ENCODE data around the gene C1GALT1. TPM values are rescaled to one million over a fixed set of nuclear protein-coding genes. Genes with fewer than 3 reads are reported as not detected.

The C1GALT1 gene
- total RNA-seq, 1 experiment from 2014 or later: 27.2 TPM

- H3K4me1 ChIP-seq (ENCODE audit: control insufficient read depth in 1 of 2, insufficient read depth in 2 of 2, low read length in 2 of 2): peaks cover 25 to 46% of the 10 kb centered on the region in 2 experiments
- intact Hi-C loops (cut with micrococcal nuclease): loop anchor here (5.0 kb wide), 2 partner anchors 79 to 171 kb away; no protein-coding TSS in a partner anchor
- H3K36me3 ChIP-seq (ENCODE audit: control insufficient read depth in 1 of 2, insufficient read depth in 2 of 2, low read length in 2 of 2): no peaks in the 10 kb centered on the region
- no peaks in the 10 kb centered on the region for H3K9me3 ChIP-seq (ENCODE audit: control insufficient read depth in 1 of 2, insufficient read depth in 1 of 2, low read depth in 1 of 2, low read length in 2 of 2)
- ATAC-seq (peak; percentile 22), DNase-seq (ENCODE audit: low read depth, low spot score) (peak; percentile 32)
- TSS peak; percentile 97 for BruUV-seq (replicated peaks)
- peaks cover 35% of the 10 kb centered on the region for H3K79me2 ChIP-seq (ENCODE audit: insufficient read depth, low read length)
- H2AFZ ChIP-seq (ENCODE audit: low read depth, low read length, poor library complexity, severe bottlenecking): peak overlapping the region; percentile 3
- ChIA-PET RAD21 (ENCODE audit: low non-redundant PET in 1 of 2, low total read pairs in 2 of 2, uncharacterized antibody in 2 of 2, unreplicated experiment in 2 of 2) (no interaction called here), CTCF (interaction anchor here (0.7 to 1.4 kb wide), 2 partner anchors 76 to 310 kb away, joined by 3 to 6 read pairs; no protein-coding TSS in a partner anchor), POLR2A (interaction anchor here (0.6 to 1.5 kb wide), 9 partner anchors 16 to 459 kb away, joined by 3 to 6 read pairs (median 3); partner anchors contain the start of gene UMAD1)
- H3K27me3 ChIP-seq (ENCODE audit: insufficient read depth, low read length): no peaks in the 10 kb centered on the region
- peak overlapping the region; percentile 72 for H3K9ac ChIP-seq (ENCODE audit: low read length)
- peak overlapping the region; percentile 67 to 80 for H3K4me3 ChIP-seq (replicated peaks in 1 of 2; ENCODE audit: low read depth in 1 of 2, low read length in 2 of 2)
- peak overlapping the region; percentile 81 for H3K4me2 ChIP-seq (ENCODE audit: low read length)
- TF ChIP-seq CBX3 (IDR thresholded peaks at IDR 0.05; ENCODE audit: low read depth) (0 out of 2 replicates have a peak, but pooled peaks have one; percentile 13), ELF1 (IDR thresholded peaks at IDR 0.05; ENCODE audit: borderline replicate concordance, low read depth) (peak; percentile 46; the same call in 1 of the 2 replicates), ZNF274 (IDR thresholded peaks at IDR 0.05; ENCODE audit: low read depth, low read length) (no peak), SP1 (IDR thresholded peaks at IDR 0.05; ENCODE audit: low read depth) (no peak), RAD21 (IDR thresholded peaks at IDR 0.05; ENCODE audit: low read depth) (peak; percentile 40; the same call in 1 of the 2 replicates)
- TF ChIP-seq, protein P1, sequence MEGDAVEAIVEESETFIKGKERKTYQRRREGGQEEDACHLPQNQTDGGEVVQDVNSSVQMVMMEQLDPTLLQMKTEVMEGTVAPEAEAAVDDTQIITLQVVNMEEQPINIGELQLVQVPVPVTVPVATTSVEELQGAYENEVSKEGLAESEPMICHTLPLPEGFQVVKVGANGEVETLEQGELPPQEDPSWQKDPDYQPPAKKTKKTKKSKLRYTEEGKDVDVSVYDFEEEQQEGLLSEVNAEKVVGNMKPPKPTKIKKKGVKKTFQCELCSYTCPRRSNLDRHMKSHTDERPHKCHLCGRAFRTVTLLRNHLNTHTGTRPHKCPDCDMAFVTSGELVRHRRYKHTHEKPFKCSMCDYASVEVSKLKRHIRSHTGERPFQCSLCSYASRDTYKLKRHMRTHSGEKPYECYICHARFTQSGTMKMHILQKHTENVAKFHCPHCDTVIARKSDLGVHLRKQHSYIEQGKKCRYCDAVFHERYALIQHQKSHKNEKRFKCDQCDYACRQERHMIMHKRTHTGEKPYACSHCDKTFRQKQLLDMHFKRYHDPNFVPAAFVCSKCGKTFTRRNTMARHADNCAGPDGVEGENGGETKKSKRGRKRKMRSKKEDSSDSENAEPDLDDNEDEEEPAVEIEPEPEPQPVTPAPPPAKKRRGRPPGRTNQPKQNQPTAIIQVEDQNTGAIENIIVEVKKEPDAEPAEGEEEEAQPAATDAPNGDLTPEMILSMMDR (IDR thresholded peaks at IDR 0.05 in 2 of 3, conservative IDR thresholded peaks at IDR 0.05 in 1 of 3; ENCODE audit: borderline replicate concordance in 1 of 3, insufficient read depth in 1 of 3, low read depth in 2 of 3, low read length in 2 of 3): peak in 1 of 3 experiments; percentile 19; a peak in 1 of 6 replicates
- TF ChIP-seq, protein P2, sequence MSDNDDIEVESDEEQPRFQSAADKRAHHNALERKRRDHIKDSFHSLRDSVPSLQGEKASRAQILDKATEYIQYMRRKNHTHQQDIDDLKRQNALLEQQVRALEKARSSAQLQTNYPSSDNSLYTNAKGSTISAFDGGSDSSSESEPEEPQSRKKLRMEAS (IDR thresholded peaks at IDR 0.05): 0 out of 2 replicates have a peak, but pooled peaks have one; percentile 35
- no peaks in the 10 kb centered on the region for H3K9me2 ChIP-seq (ENCODE audit: insufficient read depth)
- H4K20me1 ChIP-seq (ENCODE audit: insufficient read depth): no peaks in the 10 kb centered on the region
- H3K27ac ChIP-seq (ENCODE audit: low read depth, low read length): peak overlapping the region; percentile 86
These were observed 707 bp upstream of the C1GALT1 start for GRCh38 chr7:7181519-7182155.

All from HCT116 (cell line).